Muscle layer of colon (tissue), 2 donors: Measurements from ENCODE around the gene RNPEP.
A peak's percentile ranks its signal among the peaks of the same experiment; 100 is the strongest.
"Not testable (repeated sequence)": the region's sequence is repeated elsewhere in the genome, so short reads cannot be mapped to it uniquely, and the experiment has no call there.

Experiments
- H3K27ac ChIP-seq: one replicate; pipeline ENCODE4 v1.7.0; 2013; ENCODE audit warnings: low read depth, mild to moderate bottlenecking, low read length, moderate library complexity
- H3K27me3 ChIP-seq, 2 donors: one replicate each; pipeline ENCODE4 v1.7.0; 2013; ENCODE audit warnings: low read length in 2 of 2, mild to moderate bottlenecking in 2 of 2; ENCODE audit not compliant: insufficient read depth in 2 of 2, control insufficient read depth in 1 of 2
- H3K36me3 ChIP-seq: one replicate; pipeline ENCODE4 v1.7.0; 2013; ENCODE audit warnings: mild to moderate bottlenecking, low read length; ENCODE audit not compliant: insufficient read depth
- H3K4me1 ChIP-seq: one replicate; pipeline ENCODE4 v1.7.0; 2013; ENCODE audit warnings: mild to moderate bottlenecking, low read length; ENCODE audit not compliant: insufficient read depth
- H3K4me3 ChIP-seq, 2 donors: one replicate each; pipeline ENCODE4 v1.7.0; 2013; ENCODE audit warnings: low read length in 2 of 2, low read depth in 1 of 2, mild to moderate bottlenecking in 1 of 2, moderate library complexity in 1 of 2
- H3K9ac ChIP-seq: one replicate; pipeline ENCODE4 v1.7.0; 2013; ENCODE audit warnings: low read length
- H3K9me3 ChIP-seq: one replicate; pipeline ENCODE4 v1.7.0; 2013; ENCODE audit warnings: mild to moderate bottlenecking, low read length
- donor health status: abdominal sarcoma.
- donor health status: Adenocarcinoma of cecum.

Gene RNPEP

GRCh38 chr1:201944639-201945038, 37.8 kb upstream of the RNPEP start:
- Histone ChIP-seq H3K27me3 (no peaks in the 10 kb centered on the region), H3K9me3 (no peaks in the 10 kb centered on the region), H3K27ac (peak overlapping the region; percentile 77), H3K9ac (peak overlapping the region; percentile 97), H3K4me1 (peaks cover 15% of the 10 kb centered on the region), H3K4me3 (peak overlapping the region; percentile 70 to 90), H3K36me3 (peaks cover 14% of the 10 kb centered on the region)

DNA sequence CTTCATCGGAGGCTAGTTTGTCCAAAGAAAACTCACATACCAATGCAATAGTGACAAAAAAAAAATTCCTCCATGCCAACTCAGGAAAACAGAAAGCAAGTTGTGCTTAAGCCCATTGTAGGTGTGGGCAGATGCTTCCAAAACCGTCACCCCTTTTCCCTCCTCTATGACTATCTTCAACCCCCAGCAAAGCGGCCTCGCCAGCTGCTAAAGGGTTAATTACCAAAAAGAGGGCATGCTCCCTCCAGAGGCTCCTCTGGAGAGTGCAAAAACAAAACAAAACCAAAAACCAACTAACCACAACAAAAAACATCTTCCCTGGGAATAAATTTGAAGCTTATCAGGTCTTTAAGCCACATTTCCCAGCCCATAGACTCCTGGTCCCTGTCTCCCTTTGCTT, 37.3 kb upstream of the RNPEP start:
- Histone ChIP-seq H3K36me3 (peaks cover 13% of the 10 kb centered on the region), H3K9ac (peak overlapping the region; percentile 97), H3K4me1 (peaks cover 10% of the 10 kb centered on the region), H3K27me3 (no peaks in the 10 kb centered on the region), H3K27ac (peak overlapping the region; percentile 77), H3K9me3 (no peaks in the 10 kb centered on the region), H3K4me3 (peak overlapping the region; percentile 70 to 90)

GRCh38 chr1:201945863-201946223, 36.6 kb upstream of the RNPEP start:
- no peaks in the 10 kb centered on the region for H3K27me3 ChIP-seq
- peaks cover 7% of the 10 kb centered on the region for H3K4me1 ChIP-seq
- peaks cover 13% of the 10 kb centered on the region for H3K36me3 ChIP-seq
- H3K4me3 ChIP-seq, result peak overlapping the region; percentile 70 to 90
- peak overlapping the region; percentile 97 for H3K9ac ChIP-seq
- no peaks in the 10 kb centered on the region for H3K9me3 ChIP-seq
- H3K27ac ChIP-seq, result peak overlapping the region; percentile 77

GRCh38 chr1:201946224-201946908, 36.1 kb upstream of the RNPEP start, which contains the start of gene LMOD1:
TSS of gene LMOD1 (minus strand) at chr1:201946548. CDS start at chr1:201946340, 208 bp downstream.
- H3K4me3 ChIP-seq, result peak within 1 kb of the TSS; percentile 70 to 90
- no peaks in the 10 kb centered on the region for H3K9me3 ChIP-seq
- H3K4me1 ChIP-seq, result peaks cover 7% of the 10 kb centered on the region
- H3K27ac ChIP-seq, result peak within 1 kb of the TSS; percentile 84
- peaks cover 13% of the 10 kb centered on the region for H3K36me3 ChIP-seq
- no peaks in the 10 kb centered on the region for H3K27me3 ChIP-seq
- peak within 1 kb of the TSS; percentile 97 for H3K9ac ChIP-seq

- H3K9me3 ChIP-seq, result no peaks in the 10 kb centered on the region
- H3K36me3 ChIP-seq, result peaks cover 13% of the 10 kb centered on the region
- peak overlapping the region; percentile 17 for H3K9ac ChIP-seq
- H3K4me1 ChIP-seq, result peaks cover 7% of the 10 kb centered on the region
- H3K27ac ChIP-seq, result peak overlapping the region; percentile 84
- H3K27me3 ChIP-seq, result no peaks in the 10 kb centered on the region
- H3K4me3 ChIP-seq, result peak overlapping the region in 1 of 2 donors; percentile 90
These were observed 34.8 kb upstream of the RNPEP start for GRCh38 chr1:201947697-201948008.

DNA sequence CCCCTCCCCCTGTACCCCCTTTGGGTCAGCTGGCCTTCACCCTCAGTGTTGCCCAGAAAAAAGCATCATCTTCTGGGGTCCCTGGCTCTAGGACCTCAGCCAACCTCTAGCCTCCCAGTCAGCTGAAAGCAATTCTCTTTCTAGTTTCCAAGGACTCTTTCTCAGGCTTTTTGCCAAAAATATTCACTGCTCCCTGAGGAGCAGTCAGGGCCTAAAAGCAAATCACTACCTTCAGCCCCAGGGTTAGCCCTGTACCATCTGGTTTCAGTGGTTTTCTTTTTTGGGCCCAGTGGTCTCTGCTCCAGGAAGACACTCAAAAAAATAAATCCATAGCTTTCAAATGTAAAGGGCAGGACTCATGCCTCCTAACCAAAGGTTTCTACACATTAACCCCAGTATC, 33.0 kb upstream of the RNPEP start:
- no peak overlapping the region for H3K27ac ChIP-seq
- no peak overlapping the region for H3K4me3 ChIP-seq
- peaks cover 9% of the 10 kb centered on the region for H3K4me1 ChIP-seq
- no peaks in the 10 kb centered on the region for H3K27me3 ChIP-seq
- H3K36me3 ChIP-seq, result no peaks in the 10 kb centered on the region
- H3K9me3 ChIP-seq, result no peaks in the 10 kb centered on the region
- H3K9ac ChIP-seq, result no peak overlapping the region

DNA sequence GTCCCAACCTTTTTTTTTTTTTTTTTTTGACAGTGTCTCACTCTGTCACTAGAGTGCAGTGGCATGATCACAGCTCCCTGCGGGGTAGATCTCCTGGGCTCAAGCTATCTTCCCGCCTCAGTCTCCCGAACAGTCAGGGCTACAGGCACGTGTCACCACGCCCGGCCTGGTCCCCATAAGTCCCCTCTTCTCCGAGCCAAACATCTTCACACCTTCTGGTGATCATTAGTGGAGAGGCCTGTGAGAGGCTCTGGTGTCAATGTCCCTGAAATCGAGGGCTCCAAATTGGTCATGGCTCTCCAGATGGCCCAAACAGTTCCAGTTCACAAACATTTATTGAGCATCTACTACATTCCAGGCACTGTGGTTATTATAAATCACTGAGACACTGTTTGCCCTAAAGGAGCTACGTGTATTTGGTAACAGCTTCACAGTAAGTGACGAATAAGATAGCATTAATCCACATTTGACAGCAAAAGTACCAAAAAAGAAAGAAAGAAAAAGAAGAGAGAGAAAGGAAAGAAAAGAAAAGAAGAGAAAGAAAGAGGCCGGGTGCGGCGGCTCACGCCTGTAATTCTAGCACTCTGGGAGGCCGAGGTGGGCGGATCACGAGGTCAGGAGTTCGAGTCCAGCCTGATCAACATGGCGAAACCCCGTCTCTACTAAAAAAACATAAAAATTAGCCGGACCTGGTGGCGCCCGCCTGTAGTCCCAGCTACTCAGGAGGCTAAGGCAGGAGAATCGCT, 28.0 kb upstream of the RNPEP start:
- H3K9me3 ChIP-seq, result no peaks in the 10 kb centered on the region
- H3K4me3 ChIP-seq, result peak overlapping the region; percentile 96 to 99
- H3K36me3 ChIP-seq, result peaks cover 22% of the 10 kb centered on the region
- H3K9ac ChIP-seq, result peak overlapping the region; percentile 71
- H3K27me3 ChIP-seq, result no peaks in the 10 kb centered on the region
- H3K27ac ChIP-seq, result peak overlapping the region; percentile 89
- H3K4me1 ChIP-seq, result peaks cover 17% of the 10 kb centered on the region

GRCh38 chr1:201955009-201955728, 27.3 kb upstream of the RNPEP start, which contains the start of gene TIMM17A:
TSS of gene TIMM17A (plus strand) at chr1:201955503. CDS start at chr1:201955527, 24 bp downstream.
- Histone ChIP-seq H3K4me1 (peaks cover 17% of the 10 kb centered on the region), H3K4me3 (peak within 1 kb of the TSS; percentile 96 to 99), H3K9ac (peak within 1 kb of the TSS; percentile 71), H3K36me3 (peaks cover 22% of the 10 kb centered on the region), H3K27me3 (no peaks in the 10 kb centered on the region), H3K9me3 (no peaks in the 10 kb centered on the region), H3K27ac (peak within 1 kb of the TSS; percentile 89)

DNA sequence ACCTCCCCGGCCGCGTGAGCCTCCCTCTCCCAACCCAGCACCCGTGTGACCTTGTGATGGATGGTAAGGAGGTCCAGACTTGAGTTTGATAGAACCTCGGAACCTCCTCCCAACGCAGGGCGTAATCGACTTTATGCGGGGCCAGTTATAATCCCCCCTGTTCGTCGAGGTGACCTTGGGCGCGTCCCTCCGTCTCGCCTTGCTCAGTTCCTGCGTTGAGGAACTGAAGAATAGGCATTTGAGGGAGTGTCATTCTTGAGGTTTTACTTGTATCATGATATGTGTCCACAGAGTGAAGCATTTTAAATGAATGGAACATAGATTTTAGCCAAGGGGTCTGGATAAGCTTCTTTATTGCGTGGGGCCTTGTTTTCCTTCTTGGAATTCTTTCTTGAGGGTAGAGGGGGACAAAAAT, 26.7 kb upstream of the RNPEP start:
- Histone ChIP-seq H3K36me3 (peaks cover 26% of the 10 kb centered on the region), H3K27ac (peak overlapping the region; percentile 89), H3K9me3 (no peaks in the 10 kb centered on the region), H3K9ac (peak overlapping the region; percentile 71), H3K27me3 (no peaks in the 10 kb centered on the region), H3K4me3 (peak overlapping the region; percentile 96 to 99), H3K4me1 (peaks cover 17% of the 10 kb centered on the region)

- Histone ChIP-seq H3K4me3 (no peak overlapping the region), H3K4me1 (peaks cover 17% of the 10 kb centered on the region), H3K36me3 (peaks cover 49% of the 10 kb centered on the region), H3K27me3 (no peaks in the 10 kb centered on the region), H3K9me3 (no peaks in the 10 kb centered on the region), H3K27ac (no peak overlapping the region), H3K9ac (no peak overlapping the region)
These were observed 24.1 kb upstream of the RNPEP start for GRCh38 chr1:201958348-201958747.

- H3K27ac ChIP-seq, H3K27me3 ChIP-seq, H3K4me1 ChIP-seq, H3K9me3 ChIP-seq, H3K9ac ChIP-seq, H3K4me3 ChIP-seq: not testable (repeated sequence)
- H3K36me3 ChIP-seq, result peaks cover 70% of the 10 kb centered on the region
These were observed 20.1 kb upstream of the RNPEP start for GRCh38 chr1:201962382-201962781.
